Stimulated activated CD8-positive, alpha-beta memory T cell treated with anti-CD3 and anti-CD28 coated beads, Interleukin-15, amount 100 ng/mL, for 4 hours (primary cell): ENCODE measurements around the gene SLC6A13.
"Not testable (repeated sequence)": the region's sequence is repeated elsewhere in the genome, so short reads cannot be mapped to it uniquely, and the experiment has no call there.

Experiments used
- DNase-seq, 2 donors: peaks; one replicate each; pipeline ENCODE4 v3.0.0-alpha.2; 2020; ENCODE audit warnings: low read depth in 2 of 2

Gene SLC6A13

GRCh38 chr12:262817-263216, at the start of gene SLC6A13:
Gene SLC6A13, minus strand, starts transcription at chr12:262836. Its CDS starts 2,784 bp downstream, at chr12:260052.
- no peak for DNase-seq

- no peak for DNase-seq
Measured at GRCh38 chr12:308511-308910, 45.9 kb upstream of the SLC6A13 start.

- no peak for DNase-seq
Measured at GRCh38 chr12:307406-307805, 44.8 kb upstream of the SLC6A13 start.

- no peak for DNase-seq
Measured at GRCh38 chr12:304805-305204, 42.2 kb upstream of the SLC6A13 start.

- DNase-seq, result not testable (repeated sequence)
Measured at GRCh38 chr12:302766-303165, 40.1 kb upstream of the SLC6A13 start.

GRCh38 chr12:300166-300565, 37.5 kb upstream of the SLC6A13 start:
- not testable (repeated sequence) for DNase-seq

GRCh38 chr12:299511-299910, 36.9 kb upstream of the SLC6A13 start:
- DNase-seq, result not testable (repeated sequence)

- not testable (repeated sequence) for DNase-seq
Measured at GRCh38 chr12:298059-298458, 35.4 kb upstream of the SLC6A13 start.

GRCh38 chr12:295132-295531, 32.5 kb upstream of the SLC6A13 start:
- no peak for DNase-seq

- DNase-seq, result no peak
Measured at GRCh38 chr12:293199-293598, 30.6 kb upstream of the SLC6A13 start.

GRCh38 chr12:292186-292585, 29.6 kb upstream of the SLC6A13 start:
- DNase-seq, result no peak

GRCh38 chr12:291153-291723, 28.6 kb upstream of the SLC6A13 start:
- DNase-seq, result no peak

- DNase-seq, result no peak
Measured at GRCh38 chr12:288687-289086, 26.1 kb upstream of the SLC6A13 start.

GRCh38 chr12:286531-287300, 24.1 kb upstream of the SLC6A13 start:
- DNase-seq, result no peak

GRCh38 chr12:278046-278445, 15.4 kb upstream of the SLC6A13 start:
- no peak for DNase-seq

GRCh38 chr12:275812-276211, 13.2 kb upstream of the SLC6A13 start:
- no peak for DNase-seq

GRCh38 chr12:273382-273781, 10.7 kb upstream of the SLC6A13 start:
- no peak for DNase-seq

- no peak for DNase-seq
Measured at GRCh38 chr12:272942-273341, 10.3 kb upstream of the SLC6A13 start.

GRCh38 chr12:271161-271560, 8.5 kb upstream of the SLC6A13 start:
- no peak for DNase-seq

- no peak for DNase-seq
Measured at GRCh38 chr12:269191-269590, 6.6 kb upstream of the SLC6A13 start.

GRCh38 chr12:268483-268840, 5.8 kb upstream of the SLC6A13 start:
- DNase-seq, result no peak

- no peak for DNase-seq
Measured at GRCh38 chr12:267581-268482, 5.2 kb upstream of the SLC6A13 start.

GRCh38 chr12:265096-265495, 2.5 kb upstream of the SLC6A13 start:
- no peak for DNase-seq
